Stimulated activated CD8-positive, alpha-beta memory T cell treated with anti-CD3 and anti-CD28 coated beads, Interleukin-2, amount 100 ng/mL, for 48 hours (primary cell): ENCODE data around the gene SGMS1.
"Not testable (repeated sequence)": the region's sequence is repeated elsewhere in the genome, so short reads cannot be mapped to it uniquely, and the experiment has no call there.

ENCODE experiments used
- DNase-seq, 2 donors: peaks; one replicate each; pipeline ENCODE4 v3.0.0-alpha.2; 2020; ENCODE audit warnings: low read depth in 2 of 2

The SGMS1 gene

DNA sequence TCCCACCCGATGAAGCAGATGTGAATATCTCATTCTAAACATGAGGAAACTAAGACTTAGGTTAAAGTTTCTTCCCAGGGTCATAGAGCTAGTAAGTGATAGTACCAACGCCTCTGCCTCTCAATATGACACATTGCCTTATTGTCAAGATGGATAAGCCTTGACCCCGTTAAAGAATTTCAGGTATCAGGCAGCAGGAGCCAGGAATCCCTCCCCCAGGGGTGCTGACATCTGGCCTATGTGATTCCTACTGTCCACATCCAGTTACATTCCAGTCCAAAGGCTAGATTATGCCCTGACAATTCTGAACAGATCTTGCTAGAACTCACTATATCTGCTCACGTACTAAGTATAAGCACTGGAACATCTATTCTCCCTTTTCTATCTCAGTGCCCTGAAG lies 314.4 kb downstream of the SGMS1 start:
- DNase-seq, result no peak

DNA sequence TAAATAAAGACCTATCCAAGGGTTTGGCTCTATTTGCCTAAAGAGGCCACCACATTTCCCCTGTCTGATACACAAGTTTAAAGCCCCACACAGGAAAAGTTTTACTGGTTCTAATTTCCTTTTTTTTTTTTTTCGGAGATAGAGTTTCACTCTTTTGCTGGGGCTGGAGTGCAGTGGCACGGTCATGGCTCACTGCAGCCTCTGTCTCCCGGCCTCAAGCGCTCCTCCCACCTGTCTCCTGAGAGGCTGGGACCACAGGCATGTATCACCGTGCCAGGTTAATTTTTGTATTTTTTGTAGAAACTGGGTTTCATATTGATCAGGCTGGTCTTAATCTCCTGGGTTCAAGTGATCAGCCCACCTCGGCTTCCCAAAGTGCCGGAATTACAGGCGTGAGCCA lies 319.1 kb downstream of the SGMS1 start:
- no peak for DNase-seq

DNA sequence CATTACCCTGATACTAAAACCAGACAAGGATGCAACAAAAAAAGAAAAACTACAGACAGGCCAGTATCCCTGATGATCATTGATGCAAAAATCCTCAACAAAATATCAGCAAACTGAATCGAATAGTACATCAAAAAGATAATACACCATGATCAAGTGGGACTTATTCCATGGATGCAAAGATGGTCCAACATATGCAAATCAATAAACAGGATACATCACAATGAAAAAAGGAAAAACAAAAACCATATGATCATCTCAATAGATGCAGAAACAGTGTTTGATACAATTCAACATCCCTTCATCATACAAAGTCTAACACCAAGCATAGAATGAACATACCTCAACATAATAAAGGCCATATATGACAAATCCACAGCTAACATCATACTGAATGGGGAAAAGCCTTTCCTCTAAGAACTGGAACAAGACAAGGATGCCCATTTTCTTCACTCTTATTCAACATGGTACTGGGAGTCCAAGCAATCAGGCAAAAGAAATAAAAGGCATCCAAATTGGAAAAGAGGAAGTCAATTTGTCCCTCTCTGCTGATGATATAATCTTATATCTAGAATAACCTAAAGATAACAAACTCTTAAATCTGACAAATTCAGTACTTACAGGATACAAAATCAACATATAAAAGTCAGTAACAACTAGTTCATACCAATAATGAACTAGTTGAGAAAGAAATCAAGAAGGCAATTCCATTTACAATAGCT lies 323.6 kb downstream of the SGMS1 start:
- no peak for DNase-seq

DNA sequence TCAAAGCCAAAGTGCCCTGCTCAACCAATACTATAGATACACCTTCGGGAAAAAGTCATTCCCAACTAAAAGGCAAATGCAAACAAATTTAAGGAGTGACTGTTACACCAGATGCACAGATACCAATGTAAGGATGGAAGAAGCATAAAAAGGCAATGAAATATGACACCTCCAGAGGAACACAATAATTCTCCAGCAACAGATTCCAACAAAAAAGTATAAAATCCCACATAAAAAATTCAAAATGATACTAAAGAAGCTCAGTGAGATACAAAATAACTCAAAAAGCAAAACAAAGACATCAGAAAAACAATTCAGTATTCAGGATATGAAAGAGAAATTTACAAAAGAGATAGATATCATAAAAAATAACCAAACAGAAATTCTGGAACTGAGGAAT lies 328.4 kb downstream of the SGMS1 start:
- DNase-seq, result no peak

DNA sequence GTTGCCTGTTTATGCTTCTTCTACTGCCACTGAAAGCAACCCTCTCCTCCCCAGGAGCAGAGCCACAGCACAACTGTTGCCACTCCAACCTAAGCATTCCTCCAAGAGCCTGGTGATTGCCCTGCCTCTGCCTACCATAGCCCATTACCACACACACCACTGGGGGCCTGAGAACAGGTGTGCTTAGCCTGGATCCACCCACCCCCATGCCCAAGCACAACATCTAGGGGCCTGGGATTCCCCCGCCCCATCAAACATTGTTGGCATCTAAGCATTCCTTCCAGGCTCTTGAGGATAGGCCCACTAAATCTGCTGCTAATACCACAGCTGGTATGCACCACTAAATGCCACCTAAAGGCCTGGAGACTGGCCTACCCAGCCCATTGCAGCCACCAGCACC lies 329.2 kb downstream of the SGMS1 start:
- no peak for DNase-seq

DNA sequence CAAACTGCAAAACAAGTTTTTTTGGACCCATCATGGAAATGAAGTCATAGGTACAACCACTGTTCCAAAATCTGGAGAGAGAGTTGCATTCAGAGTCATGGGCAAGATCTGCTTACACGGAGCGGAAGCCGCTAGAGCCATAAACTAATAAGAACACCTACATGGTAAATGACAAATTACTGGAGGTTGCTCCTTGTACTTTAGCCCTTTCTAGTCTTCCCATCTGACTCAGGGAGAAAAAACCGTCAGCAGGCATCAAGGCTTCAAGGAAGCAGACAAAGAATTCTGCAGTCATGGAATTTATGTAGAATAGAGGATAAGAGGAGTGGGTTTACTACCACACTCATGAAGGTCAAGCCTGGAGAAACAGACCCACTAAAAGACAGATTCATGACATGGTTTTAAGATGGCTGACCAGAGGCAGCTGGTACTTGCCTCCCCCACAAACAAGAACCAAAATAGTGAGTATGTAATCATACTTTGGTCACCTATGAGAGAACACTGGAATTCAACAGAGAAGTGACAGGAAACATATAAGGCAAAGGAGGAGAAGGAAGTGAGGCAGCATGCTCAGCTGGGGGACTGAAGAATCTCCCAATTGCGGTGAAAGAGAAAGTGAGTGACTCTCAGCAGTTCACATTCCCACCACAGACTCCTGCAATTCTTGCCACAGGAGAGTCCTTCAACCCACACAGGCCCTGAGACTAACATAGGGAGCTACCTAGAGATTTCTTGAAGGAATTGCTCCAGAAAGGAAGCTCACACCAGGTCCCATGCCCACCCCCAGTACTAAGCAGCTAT lies 330.0 kb downstream of the SGMS1 start:
- DNase-seq, result no peak

DNA sequence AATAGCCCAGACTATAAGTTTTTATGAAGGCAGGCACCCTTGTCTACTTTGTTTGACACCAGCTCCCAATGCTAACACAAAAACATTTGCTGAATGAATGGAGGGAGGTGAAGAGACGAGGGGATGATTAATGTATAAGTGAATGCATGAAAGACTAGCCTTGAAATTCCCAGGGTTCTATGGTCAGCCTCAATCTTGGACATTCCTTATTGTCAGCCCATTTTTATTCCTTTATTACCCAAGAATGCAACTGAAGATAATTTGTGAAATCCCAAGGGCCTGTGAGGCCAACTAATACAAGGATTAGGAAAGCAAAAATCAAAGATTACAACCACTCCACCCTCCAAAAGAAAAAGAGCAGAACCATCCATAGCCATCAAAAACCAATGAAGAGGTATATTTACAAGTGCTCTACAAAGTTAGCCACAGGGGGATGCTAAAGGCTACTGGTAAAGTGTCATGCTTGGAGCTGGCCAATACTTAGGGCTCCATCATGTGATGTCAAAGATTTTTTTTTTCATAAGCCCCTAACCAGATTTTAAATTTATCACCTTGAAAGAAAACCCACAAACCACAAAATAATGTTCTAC lies 332.4 kb downstream of the SGMS1 start:
- DNase-seq, result no peak

DNA sequence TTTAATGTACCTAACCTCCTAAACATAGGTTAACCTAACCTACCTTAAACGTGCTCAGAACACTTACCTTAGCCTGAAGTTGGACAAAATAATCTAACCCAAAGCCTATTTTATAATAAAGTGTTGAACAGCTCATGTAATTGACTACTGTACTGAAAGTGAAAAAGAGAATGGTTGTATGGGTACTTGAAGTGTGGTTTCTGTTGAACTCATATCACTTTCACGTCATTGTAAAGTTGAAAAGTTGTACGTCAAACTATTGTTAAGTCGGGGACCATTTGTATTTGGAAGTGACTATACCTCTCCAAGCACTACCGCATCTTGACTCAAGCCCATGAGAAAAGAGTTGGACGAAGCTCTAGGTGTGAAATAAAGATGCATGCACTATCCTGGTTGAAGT lies 334.6 kb downstream of the SGMS1 start:
- no peak for DNase-seq

DNA sequence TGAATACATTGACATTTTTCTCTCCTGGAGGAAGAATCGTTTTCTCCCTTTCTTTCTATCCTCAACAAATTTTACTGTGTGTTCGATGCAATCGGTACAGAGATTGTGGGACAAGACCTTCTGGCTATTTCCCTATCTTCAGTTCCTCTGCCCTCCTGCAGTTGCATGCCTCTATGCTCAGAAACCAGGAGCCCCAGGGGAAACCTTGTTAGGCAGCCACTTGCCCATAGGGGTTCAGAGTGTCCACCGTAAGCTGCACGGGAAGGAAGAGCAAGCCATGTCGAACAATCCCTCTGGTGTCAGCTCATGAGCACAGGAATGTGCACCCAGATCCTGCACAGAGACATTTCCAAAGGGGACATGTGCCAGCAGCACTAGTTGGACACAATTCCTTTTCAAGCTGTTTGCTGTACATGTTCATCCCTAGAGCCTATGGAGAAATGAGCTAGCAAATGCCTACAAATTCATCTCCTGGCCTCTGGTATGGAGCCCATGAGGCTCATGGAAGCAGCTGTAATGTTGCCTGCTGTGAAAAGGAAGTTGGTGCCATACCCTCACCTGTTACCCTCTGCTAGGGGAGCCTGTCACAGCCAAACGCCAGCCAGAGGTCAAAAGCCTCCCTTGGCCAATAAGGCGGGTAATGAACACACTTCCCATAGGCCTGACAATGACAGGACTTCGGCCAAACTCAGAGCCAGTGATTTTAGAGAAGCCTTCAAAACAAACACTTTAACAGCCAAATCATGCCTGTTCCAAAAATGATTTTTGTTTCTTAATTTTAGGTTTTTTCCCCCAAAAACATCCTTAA lies 336.6 kb downstream of the SGMS1 start:
- no peak for DNase-seq

DNA sequence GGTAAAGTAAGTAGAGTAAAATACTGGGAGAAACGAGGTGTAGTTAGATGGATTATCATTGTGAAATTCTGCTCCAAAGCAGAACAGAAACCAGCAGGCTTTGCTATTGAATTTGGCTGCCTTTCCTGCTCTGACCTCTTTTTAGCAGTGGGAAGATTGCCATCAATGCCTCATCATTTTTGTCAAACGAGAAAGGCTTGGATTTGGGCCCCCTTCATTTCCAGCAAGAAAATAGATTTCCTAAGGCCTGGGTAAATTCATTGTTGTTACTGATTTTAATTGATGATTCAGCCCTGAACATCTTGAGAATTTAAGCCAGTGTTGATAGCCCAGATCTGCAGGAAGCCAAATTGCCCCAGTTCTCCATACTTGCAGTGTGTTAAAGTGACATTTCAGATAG lies 337.2 kb downstream of the SGMS1 start:
- no peak for DNase-seq

DNA sequence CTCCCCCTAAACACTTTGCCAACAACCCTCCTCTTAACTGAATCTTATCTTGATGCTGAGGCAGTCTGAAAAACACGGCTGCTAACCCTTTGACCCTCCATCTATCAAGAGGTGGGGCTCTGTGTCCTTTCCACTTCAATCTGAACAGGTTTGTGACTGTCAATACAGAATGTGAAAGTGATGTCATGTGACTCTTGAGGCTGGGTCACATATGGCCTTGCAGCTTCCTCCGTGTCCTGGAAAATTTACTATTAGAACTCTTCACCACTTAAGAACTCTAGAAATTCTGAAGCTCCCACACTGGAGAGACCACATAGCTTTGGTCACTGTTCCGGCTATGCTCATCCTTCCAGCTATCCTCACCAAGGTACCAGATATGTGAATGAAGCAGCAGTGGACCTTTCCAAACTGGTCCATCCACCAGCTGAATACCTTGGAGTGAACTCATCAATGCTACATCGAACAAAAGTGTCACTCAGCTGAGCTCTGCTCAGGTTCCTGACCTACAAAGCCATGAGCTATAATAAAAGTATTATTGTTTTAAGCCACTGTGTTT lies 341.7 kb downstream of the SGMS1 start:
- no peak for DNase-seq

DNA sequence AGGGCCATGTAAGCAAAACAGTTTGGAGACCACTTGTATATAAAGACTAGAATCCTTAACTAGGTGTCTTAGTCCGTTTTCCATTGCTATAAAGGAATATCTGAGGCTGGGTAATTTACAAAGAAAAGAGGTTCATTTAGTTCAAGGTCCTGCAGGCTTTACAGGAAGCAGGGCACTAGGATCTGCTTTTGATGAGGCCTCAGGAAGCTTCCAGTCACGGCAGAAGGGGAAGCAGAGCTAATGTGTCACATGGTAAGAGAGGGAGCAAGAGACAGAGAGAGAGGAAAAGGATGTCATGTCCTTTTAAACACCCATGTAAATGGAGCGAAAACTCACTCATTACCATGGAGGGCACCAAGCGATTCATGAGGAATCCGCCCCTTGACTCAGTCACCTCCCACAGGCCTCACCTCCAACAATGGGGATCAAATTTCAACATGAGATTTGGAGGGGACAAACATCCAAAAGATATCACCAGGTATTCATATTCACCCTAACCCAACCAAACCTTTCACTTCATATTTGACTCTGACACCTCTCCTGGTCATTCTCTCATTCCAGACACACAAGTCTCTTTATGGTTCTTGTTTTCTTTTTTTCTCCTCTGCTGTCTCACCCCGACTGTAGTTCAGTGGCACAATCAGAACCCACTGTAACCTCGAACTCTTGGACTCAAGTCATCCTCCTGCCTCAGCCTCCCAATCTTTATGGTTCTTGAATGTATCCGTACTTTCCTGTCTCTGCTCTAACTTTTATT lies 342.4 kb downstream of the SGMS1 start:
- no peak for DNase-seq

DNA sequence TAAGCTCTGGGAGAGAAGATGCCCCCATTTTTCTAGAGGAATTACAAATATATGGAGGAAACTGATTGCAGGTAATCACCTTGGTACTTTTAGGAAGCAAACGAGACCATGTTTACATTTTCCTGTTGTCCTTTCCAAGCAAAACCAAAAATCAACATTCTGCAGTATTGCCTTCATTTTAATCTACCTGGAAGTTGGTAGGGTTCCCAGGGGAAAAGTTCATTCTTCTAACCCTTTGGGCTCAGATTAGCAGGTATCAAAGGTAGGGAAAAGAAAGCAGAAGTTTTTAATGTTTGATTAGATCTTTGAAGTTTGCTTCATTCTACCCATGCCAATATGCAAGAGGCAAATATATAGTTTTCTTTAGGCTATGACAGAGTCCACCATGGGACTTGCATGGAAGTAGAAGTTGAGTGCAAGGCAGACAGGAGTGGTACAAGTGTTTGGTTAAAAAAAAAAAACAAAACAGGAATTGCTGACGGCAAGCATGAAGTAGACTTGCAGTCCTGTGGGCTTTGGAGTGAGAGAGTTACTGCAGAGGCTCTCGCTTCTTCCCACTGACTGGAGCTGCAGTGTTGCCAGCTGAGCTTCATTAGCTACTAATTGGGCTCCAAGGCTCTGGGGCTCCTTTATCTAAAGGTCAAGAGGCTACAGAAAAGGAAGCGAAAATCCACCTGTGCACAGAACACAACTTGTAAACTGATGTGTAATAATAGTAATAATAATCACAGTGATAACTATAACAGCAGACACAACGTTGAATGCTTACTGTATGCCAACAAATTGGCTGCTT lies 343.5 kb downstream of the SGMS1 start:
- no peak for DNase-seq

DNA sequence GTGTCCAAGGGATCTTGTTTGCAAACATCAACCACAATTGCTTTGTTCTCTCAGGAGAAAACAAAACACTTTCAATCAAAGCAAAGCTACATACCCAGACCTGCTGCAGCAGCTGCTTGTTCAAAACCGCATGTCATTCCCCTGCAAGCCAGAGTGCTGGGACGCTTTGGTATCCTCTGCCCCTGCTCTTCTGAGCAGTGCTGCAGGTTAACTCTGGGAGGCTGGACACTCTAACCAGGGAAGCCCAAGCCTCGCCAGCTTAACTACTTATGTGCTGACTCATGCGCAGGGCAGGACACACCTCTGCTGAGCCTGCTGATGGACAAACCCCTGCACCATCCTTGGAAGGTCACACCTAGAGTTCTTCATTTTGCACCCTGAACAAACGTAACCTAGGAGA lies 344.3 kb downstream of the SGMS1 start:
- DNase-seq, result no peak

DNA sequence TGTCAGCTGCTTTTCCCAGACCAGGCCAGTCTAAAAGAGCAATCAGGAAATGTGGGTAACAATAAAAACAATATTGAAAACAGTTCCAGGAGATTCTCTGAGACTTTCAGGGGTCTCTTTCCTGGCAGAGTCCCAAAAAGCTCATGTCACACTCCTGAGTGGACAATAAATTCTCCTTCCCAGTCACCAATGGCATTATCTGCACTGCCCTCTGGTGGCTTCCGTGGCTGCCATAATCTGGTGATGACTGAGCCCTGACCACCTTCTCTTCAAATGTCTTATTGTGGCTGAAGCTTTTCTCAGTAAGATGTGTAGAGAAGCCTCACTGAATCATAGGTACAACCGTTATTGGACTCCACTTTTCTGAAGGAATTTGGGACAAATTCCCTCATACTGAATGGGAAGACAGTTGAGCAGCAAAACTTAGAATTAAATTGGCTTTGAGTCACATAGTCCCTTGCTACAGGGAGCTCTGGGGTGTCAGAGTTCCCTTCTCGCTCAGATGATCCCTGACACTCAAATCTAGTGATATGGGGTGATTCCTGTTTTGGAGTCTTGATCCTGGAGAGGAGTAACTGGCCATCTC lies 348.0 kb downstream of the SGMS1 start:
- DNase-seq, result peak; percentile 8 to 22

DNA sequence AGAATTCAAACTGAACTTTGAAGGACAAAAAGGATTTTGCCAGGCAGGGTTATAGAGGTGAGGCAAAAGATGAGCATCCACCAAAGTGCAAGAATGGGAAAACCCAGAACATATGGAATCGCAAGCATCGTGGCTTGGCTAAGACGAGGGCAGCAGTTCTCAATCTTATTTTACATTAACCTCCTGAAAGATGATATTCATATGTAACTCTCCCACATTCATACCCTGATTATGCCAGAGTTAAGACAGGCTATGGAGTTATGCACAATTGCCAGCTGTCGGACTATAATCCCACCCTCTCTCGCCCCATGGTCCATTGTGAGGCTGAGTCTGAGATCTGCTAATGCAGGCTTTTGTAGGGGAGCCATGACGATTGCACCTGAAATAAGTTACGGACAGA lies 351.2 kb downstream of the SGMS1 start:
- no peak for DNase-seq

DNA sequence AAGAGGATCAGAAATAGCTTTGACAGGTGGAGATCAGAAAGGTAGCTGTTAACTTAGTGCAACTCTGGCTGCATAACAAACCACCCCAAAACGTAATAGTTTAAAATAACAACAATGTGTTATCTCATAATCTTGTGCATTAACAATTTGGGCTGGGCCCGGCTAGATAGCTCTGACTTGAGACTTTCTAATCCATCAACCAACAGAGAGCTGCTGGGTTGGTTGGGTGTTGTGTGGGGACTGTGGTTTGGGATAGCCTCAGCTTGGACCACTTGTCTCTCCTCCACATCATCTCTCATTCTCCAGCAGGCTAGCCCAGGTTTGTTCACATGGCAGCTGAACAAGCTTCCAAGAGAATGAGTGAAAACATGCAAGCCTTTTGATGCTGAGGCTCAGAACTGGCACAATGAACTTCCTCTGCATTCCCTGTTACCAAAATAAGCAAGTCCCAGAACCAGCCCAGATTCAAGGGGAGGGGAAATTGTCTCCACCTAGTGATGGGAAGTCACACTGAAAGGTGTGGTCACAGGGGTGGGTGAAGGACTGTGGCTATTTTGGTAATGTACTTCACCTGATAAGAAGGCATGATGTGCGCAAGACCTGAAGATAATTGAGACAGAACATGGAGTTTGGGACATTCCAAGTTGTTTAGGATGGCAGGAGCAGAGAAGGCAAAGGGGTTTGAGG lies 352.0 kb downstream of the SGMS1 start:
- DNase-seq, result no peak

DNA sequence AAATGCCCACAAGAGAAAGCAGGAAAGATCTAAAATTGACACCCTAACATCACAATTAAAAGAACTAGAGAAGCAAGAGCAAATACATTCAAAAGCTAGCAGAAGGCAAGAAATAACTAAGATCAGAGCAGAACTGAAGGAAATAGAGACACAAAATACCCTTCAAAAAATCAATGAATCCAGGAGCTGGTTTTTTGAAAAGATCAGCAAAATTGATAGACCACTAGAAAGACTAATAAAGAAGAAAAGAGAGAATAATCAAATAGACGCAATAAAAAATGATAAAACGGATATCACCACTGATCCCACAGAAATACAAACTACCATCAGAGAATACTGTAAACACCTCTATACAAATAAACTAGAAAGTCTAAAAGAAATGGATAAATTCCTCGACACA lies 355.9 kb downstream of the SGMS1 start:
- not testable (repeated sequence) for DNase-seq

DNA sequence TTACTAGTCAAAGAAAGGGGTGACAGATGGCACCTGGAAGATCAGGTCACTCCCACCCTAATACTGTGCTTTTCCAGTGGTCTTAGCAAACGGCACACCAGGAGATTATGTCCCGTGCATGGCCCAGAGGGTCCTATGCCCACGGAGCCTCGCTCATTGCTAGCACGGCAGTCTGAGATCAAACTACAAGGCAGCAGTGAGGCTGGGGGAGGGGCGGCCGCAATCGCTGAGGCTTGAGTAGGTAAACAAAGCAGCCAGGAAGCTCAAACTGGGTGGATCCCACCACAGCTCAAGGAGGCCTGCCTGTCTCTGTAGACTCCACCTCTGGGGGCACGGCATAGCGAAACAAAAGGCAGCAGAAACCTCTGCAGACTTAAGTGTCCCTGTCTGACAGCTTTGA lies 361.1 kb downstream of the SGMS1 start:
- not testable (repeated sequence) for DNase-seq
